Endothelial cell (in vitro differentiated cells): ENCODE measurements around the gene KLHDC1. TPM values are rescaled to one million over a fixed set of nuclear protein-coding genes. Genes with fewer than 3 reads are reported as not detected.
"Not testable (repeated sequence)": the region's sequence is repeated elsewhere in the genome, so short reads cannot be mapped to it uniquely, and the experiment has no call there.

Experiments
- DNase-seq: peaks from one replicate; pipeline ENCODE4 v3.0.0; 2021; ENCODE audit warnings: low spot score
- H3K27ac Mint-ChIP-seq: one replicate; pipeline ENCODE4 v1.8.0; 2021; ENCODE audit warnings: mixed read lengths, inconsistent platforms; ENCODE audit not compliant: unreplicated experiment
- H3K27me3 Mint-ChIP-seq: one replicate; pipeline ENCODE4 v1.8.0; 2021; ENCODE audit warnings: mild to moderate bottlenecking, moderate library complexity, mixed read lengths, inconsistent platforms; ENCODE audit not compliant: unreplicated experiment
- H3K36me3 Mint-ChIP-seq: one replicate; pipeline ENCODE4 v1.8.0; 2021; ENCODE audit warnings: mild to moderate bottlenecking, low read depth, mixed read lengths, inconsistent platforms; ENCODE audit not compliant: unreplicated experiment
- H3K4me1 Mint-ChIP-seq: one replicate; pipeline ENCODE4 v1.8.0; 2021; ENCODE audit warnings: mild to moderate bottlenecking, mixed read lengths, inconsistent platforms; ENCODE audit not compliant: unreplicated experiment
- H3K4me3 Mint-ChIP-seq: one replicate; pipeline ENCODE4 v1.8.0; 2021; ENCODE audit warnings: mild to moderate bottlenecking, mixed read lengths, inconsistent platforms; ENCODE audit not compliant: unreplicated experiment
- H3K9me3 Mint-ChIP-seq: one replicate; pipeline ENCODE4 v1.8.0; 2021; ENCODE audit warnings: mixed read lengths, inconsistent platforms; ENCODE audit not compliant: unreplicated experiment
- CTCF ChIP-seq: fragments of 200-600 bp; sonication (generic); IDR thresholded peaks from one replicate; pipeline ENCODE4 v1.5.0; 2021; ENCODE audit warnings: antibody characterized with exemption; ENCODE audit not compliant: unreplicated experiment
- long read RNA-seq: library from polyadenylated mRNA; unstranded; transcript quantifications from one replicate; pipeline ENCODE4 v2.0.0, GENCODE V29; 2020; ENCODE audit not compliant: unreplicated experiment
- total RNA-seq: library from RNA; stranded (reverse); fragmentation: NEBNext Ultra II Directional; extraction: Animal tissue kit (Norgen Biotek cat#: 25700); gene quantifications from one replicate; pipeline ENCODE4 v1.2.1, GENCODE V29; 2021; ENCODE audit not compliant: unreplicated experiment

KLHDC1 gene
- total RNA-seq = 1.6 TPM
- long read RNA-seq = 0 reads

GRCh38 chr14:49692811-49693734, at the start of gene KLHDC1:
TSS of gene KLHDC1 (plus strand) at chr14:49693120. CDS start at chr14:49693195, 75 bp downstream.
- no peak for TF ChIP-seq CTCF
- Mint-ChIP-seq H3K4me3 (peak within 1 kb of the TSS; percentile 90), H3K4me1 (peaks cover 17% of the 10 kb centered on the region), H3K27ac (peak within 1 kb of the TSS; percentile 70), H3K9me3 (no peaks in the 10 kb centered on the region), H3K27me3 (no peaks in the 10 kb centered on the region), H3K36me3 (no peaks in the 10 kb centered on the region)
- DNase-seq = peak; percentile 62

GRCh38 chr14:49653508-49653907, 39.4 kb upstream of the KLHDC1 start:
- DNase-seq = no peak
- Mint-ChIP-seq H3K27me3 (no peaks in the 10 kb centered on the region), H3K4me3 (no peak overlapping the region), H3K27ac (no peak overlapping the region), H3K36me3 (no peaks in the 10 kb centered on the region), H3K9me3 (no peaks in the 10 kb centered on the region), H3K4me1 (no peaks in the 10 kb centered on the region)
- no peak for TF ChIP-seq CTCF

- no peaks in the 10 kb centered on the region for H3K27me3 Mint-ChIP-seq
- no peak for DNase-seq
- no peaks in the 10 kb centered on the region for H3K36me3 Mint-ChIP-seq
- no peaks in the 10 kb centered on the region for H3K4me1 Mint-ChIP-seq
- no peaks in the 10 kb centered on the region for H3K9me3 Mint-ChIP-seq
- no peak overlapping the region for H3K4me3 Mint-ChIP-seq
- no peak for TF ChIP-seq CTCF
- H3K27ac Mint-ChIP-seq = no peak overlapping the region
These were observed 38.4 kb upstream of the KLHDC1 start for GRCh38 chr14:49654511-49654910.

GRCh38 chr14:49657500-49657899, 35.4 kb upstream of the KLHDC1 start:
- H3K9me3 Mint-ChIP-seq, H3K4me1 Mint-ChIP-seq, H3K4me3 Mint-ChIP-seq, H3K27me3 Mint-ChIP-seq, H3K27ac Mint-ChIP-seq, H3K36me3 Mint-ChIP-seq, DNase-seq: not testable (repeated sequence)

GRCh38 chr14:49659526-49660455, 33.1 kb upstream of the KLHDC1 start:
- Mint-ChIP-seq H3K4me3 (no peak overlapping the region), H3K27ac (no peak overlapping the region), H3K9me3 (no peaks in the 10 kb centered on the region), H3K4me1 (no peaks in the 10 kb centered on the region), H3K36me3 (no peaks in the 10 kb centered on the region), H3K27me3 (no peaks in the 10 kb centered on the region)
- no peak for TF ChIP-seq CTCF
- DNase-seq = no peak
